NT2/D1 (cell line): Measurements from ENCODE around the gene ZNF277.

Experiments
- DNase-seq: peaks from one replicate; pipeline ENCODE4 v3.0.0-alpha.2; 2011; ENCODE audit warnings: low read depth, low spot score
- H3K27me3 ChIP-seq: 2 replicates; pipeline ENCODE4 v1.6.0; 2011; ENCODE audit warnings: mild to moderate bottlenecking; ENCODE audit not compliant: insufficient read length, insufficient read depth
- H3K36me3 ChIP-seq: 2 replicates; pipeline ENCODE4 v1.6.1; 2011; ENCODE audit warnings: mild to moderate bottlenecking, low read length, mixed read lengths; ENCODE audit not compliant: insufficient read depth, insufficient read length
- H3K4me1 ChIP-seq: 2 replicates; pipeline ENCODE4 v1.5.1; 2011; ENCODE audit not compliant: insufficient read depth, insufficient read length
- H3K4me3 ChIP-seq: 2 replicates; pipeline ENCODE4 v1.5.1; 2011; ENCODE audit warnings: low read depth; ENCODE audit not compliant: insufficient read length
- H3K9ac ChIP-seq: 2 replicates; pipeline ENCODE4 v1.6.0; 2011; ENCODE audit warnings: low read depth; ENCODE audit not compliant: insufficient read length
- H3K9me3 ChIP-seq: 2 replicates; pipeline ENCODE4 v1.5.1; 2011; ENCODE audit warnings: mild to moderate bottlenecking, low read length; ENCODE audit not compliant: insufficient read depth
- SUZ12 ChIP-seq: IDR thresholded peaks from 2 replicates; pipeline ENCODE4 v1.6.1; 2011; ENCODE audit not compliant: insufficient read length, insufficient read depth; ENCODE audit errors: extremely low read depth
- YY1 ChIP-seq: IDR thresholded peaks from 2 replicates; pipeline ENCODE4 v1.6.1; 2011; ENCODE audit not compliant: insufficient read length, insufficient read depth
- ZNF274 ChIP-seq: IDR thresholded peaks from 2 replicates; pipeline ENCODE4 v1.6.1; 2011; ENCODE audit warnings: mild to moderate bottlenecking, low read depth, low read length

ZNF277 gene

GRCh38 chr7:112174192-112174591 lies 32.3 kb upstream of the ZNF277 start:
- TF ChIP-seq SUZ12 (no peak), ZNF274 (no peak), YY1 (no peak)
- H3K9me3 ChIP-seq, result no peaks in the 10 kb centered on the region

GRCh38 chr7:112176241-112176640 lies 30.3 kb upstream of the ZNF277 start:
- no peak overlapping the region for H3K9ac ChIP-seq
- DNase-seq, result no peak
- H3K27me3 ChIP-seq, result no peaks in the 10 kb centered on the region
- H3K4me3 ChIP-seq, result no peak overlapping the region
- no peaks in the 10 kb centered on the region for H3K36me3 ChIP-seq
- no peak for TF ChIP-seq SUZ12
- TF ChIP-seq ZNF274, result no peak
- TF ChIP-seq YY1, result no peak
- no peaks in the 10 kb centered on the region for H3K9me3 ChIP-seq
- no peaks in the 10 kb centered on the region for H3K4me1 ChIP-seq

More at GRCh38 chr7:112174192-112174591, 32.3 kb upstream of the ZNF277 start:
- H3K36me3 ChIP-seq, result no peaks in the 10 kb centered on the region
- DNase-seq, result no peak
- H3K4me3 ChIP-seq, result no peak overlapping the region
- H3K4me1 ChIP-seq, result no peaks in the 10 kb centered on the region
- no peak overlapping the region for H3K9ac ChIP-seq
- H3K27me3 ChIP-seq, result no peaks in the 10 kb centered on the region

- H3K4me3 ChIP-seq, result no peak overlapping the region
- no peaks in the 10 kb centered on the region for H3K36me3 ChIP-seq
- H3K4me1 ChIP-seq, result no peaks in the 10 kb centered on the region
- TF ChIP-seq SUZ12 (no peak), ZNF274 (no peak), YY1 (no peak)
- no peak for DNase-seq
- no peaks in the 10 kb centered on the region for H3K9me3 ChIP-seq
- H3K9ac ChIP-seq, result no peak overlapping the region
- H3K27me3 ChIP-seq, result no peaks in the 10 kb centered on the region
Measured at GRCh38 chr7:112176693-112177415, 29.6 kb upstream of the ZNF277 start.

- Histone ChIP-seq H3K36me3 (no peaks in the 10 kb centered on the region), H3K4me1 (no peaks in the 10 kb centered on the region), H3K4me3 (no peak overlapping the region), H3K9ac (no peak overlapping the region), H3K27me3 (no peaks in the 10 kb centered on the region), H3K9me3 (no peaks in the 10 kb centered on the region)
- no peak for TF ChIP-seq YY1
- TF ChIP-seq ZNF274, result no peak
- DNase-seq, result no peak
Measured at GRCh38 chr7:112180223-112180622, 26.3 kb upstream of the ZNF277 start.

GRCh38 chr7:112182749-112183148 lies 23.7 kb upstream of the ZNF277 start:
- Histone ChIP-seq H3K4me3 (no peak overlapping the region), H3K27me3 (no peaks in the 10 kb centered on the region), H3K9ac (no peak overlapping the region), H3K9me3 (no peaks in the 10 kb centered on the region), H3K36me3 (no peaks in the 10 kb centered on the region), H3K4me1 (no peaks in the 10 kb centered on the region)
- no peak for DNase-seq
- TF ChIP-seq SUZ12 (no peak), YY1 (no peak), ZNF274 (no peak)

- Histone ChIP-seq H3K4me3 (no peak overlapping the region), H3K27me3 (no peaks in the 10 kb centered on the region), H3K36me3 (no peaks in the 10 kb centered on the region), H3K9ac (no peak overlapping the region), H3K4me1 (no peaks in the 10 kb centered on the region), H3K9me3 (no peaks in the 10 kb centered on the region)
- no peak for TF ChIP-seq SUZ12
- TF ChIP-seq ZNF274, result no peak
- no peak for TF ChIP-seq YY1
- DNase-seq, result no peak
Measured at GRCh38 chr7:112183266-112183665, 23.2 kb upstream of the ZNF277 start.

GRCh38 chr7:112184455-112184854 lies 22.0 kb upstream of the ZNF277 start:
- Histone ChIP-seq H3K9me3 (no peaks in the 10 kb centered on the region), H3K27me3 (no peaks in the 10 kb centered on the region), H3K9ac (no peak overlapping the region), H3K36me3 (no peaks in the 10 kb centered on the region), H3K4me1 (no peaks in the 10 kb centered on the region), H3K4me3 (no peak overlapping the region)
- DNase-seq, result no peak
- TF ChIP-seq YY1, result no peak
- no peak for TF ChIP-seq ZNF274
- TF ChIP-seq SUZ12, result no peak
